Ureter (tissue), 1 donor: ENCODE results near the gene DCAF7. TPM values are rescaled to one million over a fixed set of nuclear protein-coding genes. Genes with fewer than 3 reads are reported as not detected.

Source experiments
- DNase-seq: peaks from one replicate; pipeline ENCODE4 v3.0.0-alpha.2; 2020; ENCODE audit warnings: low spot score
- total RNA-seq: library from RNA; stranded (reverse); gene quantifications from one replicate; pipeline ENCODE4 v1.2.4, GENCODE V29; 2023
- donor health status: DM: yes; HTN: yes; CAD: no.

The DCAF7 gene
- total RNA-seq, 1 donor from 2014 or later: 79.6 TPM

GRCh38 chr17:63544467-63545301, 5.6 kb upstream of the DCAF7 start:
- DNase-seq: no peak

- DNase-seq: no peak
Measured at GRCh38 chr17:63546308-63547082, 3.8 kb upstream of the DCAF7 start.

- no peak for DNase-seq
Measured at GRCh38 chr17:63547083-63547523, 3.2 kb upstream of the DCAF7 start.

GRCh38 chr17:63549289-63549945, 860 bp upstream of the DCAF7 start:
- no peak for DNase-seq

GRCh38 chr17:63550817-63551639, 751 bp downstream of the DCAF7 start:
- DNase-seq: no peak

GRCh38 chr17:63552211-63552610, 1.9 kb downstream of the DCAF7 start:
- no peak for DNase-seq

GRCh38 chr17:63555500-63556156, 5.4 kb downstream of the DCAF7 start:
- no peak for DNase-seq

- DNase-seq: no peak
Measured at GRCh38 chr17:63557416-63557815, 7.1 kb downstream of the DCAF7 start.

- no peak for DNase-seq
Measured at GRCh38 chr17:63558441-63558840, 8.2 kb downstream of the DCAF7 start.

GRCh38 chr17:63561819-63562218, 11.5 kb downstream of the DCAF7 start:
- DNase-seq: no peak

GRCh38 chr17:63563339-63563738, 13.1 kb downstream of the DCAF7 start:
- no peak for DNase-seq

GRCh38 chr17:63564562-63564961, 14.3 kb downstream of the DCAF7 start:
- no peak for DNase-seq

GRCh38 chr17:63567229-63567628, 17.0 kb downstream of the DCAF7 start:
- no peak for DNase-seq

- no peak for DNase-seq
Measured at GRCh38 chr17:63568563-63568962, 18.3 kb downstream of the DCAF7 start.

GRCh38 chr17:63571632-63572310, 21.5 kb downstream of the DCAF7 start:
- no peak for DNase-seq

- DNase-seq: no peak
Measured at GRCh38 chr17:63573634-63574033, 23.4 kb downstream of the DCAF7 start.

GRCh38 chr17:63578027-63578768, 27.9 kb downstream of the DCAF7 start:
- no peak for DNase-seq

GRCh38 chr17:63578769-63579111, 28.5 kb downstream of the DCAF7 start:
- DNase-seq: no peak

- no peak for DNase-seq
Measured at GRCh38 chr17:63579633-63580032, 29.4 kb downstream of the DCAF7 start.

- DNase-seq: no peak
Measured at GRCh38 chr17:63587770-63588169, 37.5 kb downstream of the DCAF7 start.
